Panc1 (cell line): ENCODE data around the gene HOXB7. TPM values are rescaled to one million over a fixed set of nuclear protein-coding genes. Genes with fewer than 3 reads are reported as not detected.

Experiments
- ATAC-seq: fragments of 200-7000 bp; cut with Tn5 transposase; 2 replicates; pipeline ENCODE4 v1.9.1; 2020; ENCODE audit warnings: mild to moderate bottlenecking, moderate library complexity
- BruUV-seq: library from RNA; stranded (reverse); fragments of 400-500 nt; replicated peaks from 2 replicates; lab custom pipeline; 2021; lab: Mats Ljungman, UMichigan
- CTCF ChIA-PET: fragments of 300-600 bp; sonication (Branson Sonifier 250); formaldehyde crosslinking; loops from one replicate; lab custom pipeline; 2022; ENCODE audit warnings: antibody characterized with exemption; lab: Charles Lee
- POLR2A ChIA-PET: fragments of 300-600 bp; sonication (Branson Sonifier 250); formaldehyde crosslinking; loops from one replicate; lab custom pipeline; 2022; ENCODE audit warnings: antibody characterized with exemption; lab: Charles Lee
- DNase-seq: peaks from one replicate; pipeline ENCODE4 v3.0.0-alpha.2; 2010; ENCODE audit warnings: low read depth, low spot score
- H3K27ac ChIP-seq: 2 replicates; pipeline ENCODE4 v1.5.1; 2011; ENCODE audit warnings: mild to moderate bottlenecking, low read length, inconsistent platforms
- H3K27me3 ChIP-seq: fragments of 200-500 bp; sonication (Bioruptor generic); 2 replicates; pipeline ENCODE4 v1.6.0; 2014; ENCODE audit warnings: low read length, inconsistent platforms; ENCODE audit not compliant: control insufficient read depth, insufficient read depth
- H3K36me3 ChIP-seq: fragments of 200-500 bp; sonication (Bioruptor generic); 2 replicates; pipeline ENCODE4 v1.5.1; 2014; ENCODE audit warnings: inconsistent platforms, mild to moderate bottlenecking, low read length, moderate library complexity; ENCODE audit not compliant: control insufficient read depth, insufficient read depth
- H3K4me1 ChIP-seq: 2 replicates; pipeline ENCODE4 v1.5.1; 2011; ENCODE audit warnings: inconsistent platforms, mild to moderate bottlenecking, low read length, moderate library complexity; ENCODE audit not compliant: control insufficient read depth, insufficient read depth
- H3K4me3 ChIP-seq, 2 experiments: 2 replicates each; pipeline ENCODE4 v1.5.1; 2011 to 2012; ENCODE audit warnings: low read depth in 2 of 2, low read length in 2 of 2, mild to moderate bottlenecking in 2 of 2, inconsistent platforms in 1 of 2, moderate library complexity in 1 of 2
- H3K9me3 ChIP-seq: fragments of 200-500 bp; sonication (Bioruptor generic); 2 replicates; pipeline ENCODE4 v1.5.1; 2014; ENCODE audit warnings: low read depth, mild to moderate bottlenecking, inconsistent platforms, low read length, moderate library complexity; ENCODE audit not compliant: control insufficient read depth, insufficient read depth
- POLR2AphosphoS5 ChIP-seq: IDR thresholded peaks from 2 replicates; pipeline ENCODE4 v1.6.1; 2012; ENCODE audit warnings: mild to moderate bottlenecking, low read depth, low read length, moderate library complexity
- SIN3A ChIP-seq: IDR thresholded peaks from 2 replicates; pipeline ENCODE4 v1.6.1; 2012; ENCODE audit warnings: low read depth, mild to moderate bottlenecking, low read length, moderate library complexity, borderline replicate concordance; ENCODE audit not compliant: insufficient read depth
- TCF7L2 ChIP-seq: IDR thresholded peaks from 2 replicates; pipeline ENCODE4 v1.6.1; 2011; ENCODE audit warnings: mild to moderate bottlenecking, low read depth, low read length, inconsistent platforms
- in situ Hi-C: cut with HindIII; loops from 2 replicates; pipeline ENCODE4 v1.10.0; 2016; ENCODE audit warnings: low sequenced_read_pairs, low pct_unique_long_range_greater_than_20kb
- intact Hi-C: fragments of 100-400 bp; cut with micrococcal nuclease; formaldehyde crosslinking; loops from one replicate; pipeline ENCODE4 v1.10.0; 2022; ENCODE audit not compliant: unreplicated experiment
- total RNA-seq: library from RNA; stranded (reverse); gene quantifications from one replicate; pipeline ENCODE4 v1.2.1, GENCODE V29; 2021; ENCODE audit not compliant: unreplicated experiment
- TF ChIP-seq, protein P1 (sequence below): fragments of 450-650 bp; IDR thresholded peaks from 2 replicates; pipeline ENCODE4 v1.5.1; 2017; ENCODE audit warnings: mild to moderate bottlenecking

Gene HOXB7
- total RNA-seq, 1 experiment from 2014 or later, result 44.0 TPM

DNA sequence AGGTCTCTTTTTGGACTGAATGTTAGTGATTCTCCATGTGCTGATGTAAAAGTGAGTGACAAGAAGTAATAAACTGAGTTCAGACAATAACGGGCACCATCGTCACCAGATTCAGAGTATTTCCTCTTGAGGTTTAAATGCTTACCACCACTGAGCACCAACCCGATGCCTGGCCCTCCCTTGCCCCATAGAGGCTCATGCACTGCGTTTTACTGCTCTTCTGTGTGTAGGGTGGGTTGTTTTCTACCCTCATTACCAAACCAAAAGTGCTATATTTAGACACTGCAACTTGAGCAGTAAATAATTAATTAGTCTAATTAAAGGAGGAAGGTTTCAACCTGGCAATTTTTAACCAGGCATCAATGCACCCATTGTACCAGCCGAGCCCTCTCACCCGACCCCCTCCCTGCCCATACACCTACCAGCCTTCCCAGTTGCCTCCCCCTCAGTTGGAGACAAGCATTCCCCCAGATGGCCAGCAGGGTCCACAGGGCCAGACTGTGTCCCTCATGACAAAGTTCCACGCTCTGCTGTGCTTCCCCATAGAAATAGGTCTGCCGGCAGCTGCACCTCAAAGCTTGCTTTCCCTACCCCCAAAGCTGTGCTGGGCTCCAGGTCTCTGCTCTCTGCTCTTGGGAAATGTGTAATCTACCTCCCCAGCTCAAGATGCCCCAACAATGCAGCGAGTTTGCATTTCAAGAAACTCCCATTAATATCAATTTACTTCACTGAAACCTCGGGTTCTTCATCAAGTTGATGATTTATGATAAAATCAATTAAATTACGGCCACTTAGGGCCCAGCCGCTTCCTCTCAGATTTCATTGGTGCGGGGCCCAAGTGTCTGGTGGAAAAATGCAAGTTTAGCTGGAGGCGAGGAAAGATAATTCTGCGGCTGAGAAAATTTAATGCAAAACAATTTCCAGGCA, 48.7 kb downstream of the HOXB7 start:
- peak; percentile 40 for ATAC-seq
- no peaks in the 10 kb centered on the region for H3K9me3 ChIP-seq
- POLR2A ChIA-PET, result interaction anchor here (0.5 kb wide), 1 partner anchor 493 kb away, joined by 7 read pairs; no protein-coding TSS in a partner anchor
- TF ChIP-seq, protein P1, sequence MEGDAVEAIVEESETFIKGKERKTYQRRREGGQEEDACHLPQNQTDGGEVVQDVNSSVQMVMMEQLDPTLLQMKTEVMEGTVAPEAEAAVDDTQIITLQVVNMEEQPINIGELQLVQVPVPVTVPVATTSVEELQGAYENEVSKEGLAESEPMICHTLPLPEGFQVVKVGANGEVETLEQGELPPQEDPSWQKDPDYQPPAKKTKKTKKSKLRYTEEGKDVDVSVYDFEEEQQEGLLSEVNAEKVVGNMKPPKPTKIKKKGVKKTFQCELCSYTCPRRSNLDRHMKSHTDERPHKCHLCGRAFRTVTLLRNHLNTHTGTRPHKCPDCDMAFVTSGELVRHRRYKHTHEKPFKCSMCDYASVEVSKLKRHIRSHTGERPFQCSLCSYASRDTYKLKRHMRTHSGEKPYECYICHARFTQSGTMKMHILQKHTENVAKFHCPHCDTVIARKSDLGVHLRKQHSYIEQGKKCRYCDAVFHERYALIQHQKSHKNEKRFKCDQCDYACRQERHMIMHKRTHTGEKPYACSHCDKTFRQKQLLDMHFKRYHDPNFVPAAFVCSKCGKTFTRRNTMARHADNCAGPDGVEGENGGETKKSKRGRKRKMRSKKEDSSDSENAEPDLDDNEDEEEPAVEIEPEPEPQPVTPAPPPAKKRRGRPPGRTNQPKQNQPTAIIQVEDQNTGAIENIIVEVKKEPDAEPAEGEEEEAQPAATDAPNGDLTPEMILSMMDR, result peak; percentile 66; the same call in 1 of the 2 replicates
- TF ChIP-seq POLR2AphosphoS5, result 0 out of 2 replicates have a peak, but pooled peaks have one; percentile 19
- TF ChIP-seq SIN3A, result no peak
- intact Hi-C loops, result no loop called here
- no peak for DNase-seq
- H3K4me1 ChIP-seq, result peaks cover 95% of the 10 kb centered on the region
- peak overlapping the region; percentile 97 for H3K27ac ChIP-seq
- in situ Hi-C loops, result no loop called here
- CTCF ChIA-PET, result interaction anchor here (0.6 to 0.7 kb wide), 2 partner anchors 15 to 268 kb away, joined by 3 read pairs; no protein-coding TSS in a partner anchor
- H3K36me3 ChIP-seq, result peaks cover 4% of the 10 kb centered on the region; the same call in 1 of the 2 replicates
- BruUV-seq, result TSS peak; percentile 8
- no peaks in the 10 kb centered on the region for H3K27me3 ChIP-seq
- H3K4me3 ChIP-seq, result peak overlapping the region; percentile 0 to 36; a peak in 1 of 4 replicates

DNA sequence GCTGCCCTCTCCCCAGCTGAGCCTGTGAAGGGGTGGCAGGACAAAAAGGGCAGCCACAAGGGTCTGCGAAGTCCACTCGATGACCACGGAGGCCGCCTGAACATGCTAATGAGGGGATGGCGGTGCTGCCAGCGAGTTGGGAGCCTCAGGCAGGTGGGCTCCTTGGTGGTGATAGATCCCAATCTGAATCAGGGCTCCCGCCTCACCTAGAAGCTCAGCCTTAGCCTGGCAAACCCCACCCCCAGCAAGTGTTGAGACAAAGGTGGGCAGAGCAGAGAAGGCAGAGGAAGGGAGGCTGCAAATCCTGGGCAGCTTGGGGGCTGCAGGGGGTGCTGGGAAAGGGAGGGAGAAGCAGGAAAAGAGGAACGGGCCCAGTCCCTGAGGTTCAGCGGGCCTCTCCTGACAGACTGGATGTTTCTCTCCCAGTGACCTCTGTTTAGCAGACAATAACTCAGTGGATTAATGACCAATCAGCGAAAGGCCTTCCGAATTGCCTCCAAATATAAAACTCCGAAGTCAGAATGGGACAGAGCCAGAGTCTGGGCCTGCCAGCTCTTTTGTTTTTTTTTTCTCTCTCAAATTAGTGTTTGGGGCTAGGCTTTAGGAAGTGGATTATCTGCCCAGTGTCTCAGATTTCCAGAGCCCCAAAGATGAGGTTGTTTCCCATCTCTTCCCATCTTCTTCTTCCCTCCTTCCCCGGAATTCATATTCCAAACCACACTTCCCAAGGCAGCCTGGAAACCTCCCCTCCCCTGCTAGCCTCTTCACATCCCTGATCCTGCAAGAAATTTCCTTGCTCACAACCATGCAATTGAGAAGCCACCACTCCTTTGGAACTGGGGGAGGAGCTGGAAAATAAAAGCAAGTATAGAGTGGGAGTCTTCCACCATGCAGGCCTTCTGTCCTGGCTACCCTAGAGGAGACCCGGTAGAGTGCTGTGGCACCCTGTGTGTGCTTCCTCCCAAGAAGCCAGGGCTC, 50.7 kb downstream of the HOXB7 start:
- TF ChIP-seq TCF7L2 (no peak), SIN3A (no peak), POLR2AphosphoS5 (no peak)
- TF ChIP-seq, protein P1, result peak; percentile 39; the same call in 1 of the 2 replicates
- in situ Hi-C loops (loop anchor here (5.0 kb wide), 1 partner anchor 57 kb away; the partner anchor contains the start of gene HOXB8), intact Hi-C loops (no loop called here)
- Histone ChIP-seq H3K9me3 (no peaks in the 10 kb centered on the region), H3K36me3 (no peaks in the 10 kb centered on the region), H3K27ac (peak overlapping the region; percentile 97), H3K27me3 (no peaks in the 10 kb centered on the region), H3K4me1 (peaks cover 90% of the 10 kb centered on the region), H3K4me3 (peak overlapping the region in 1 of 2 experiments; percentile 17; a peak in 1 of 4 replicates)
- ChIA-PET POLR2A (interaction anchor here (0.6 to 0.7 kb wide), 3 partner anchors 30 to 53 kb away, joined by 4 to 6 read pairs (median 4); no protein-coding TSS in a partner anchor), CTCF (interaction anchor here (0.6 to 1.0 kb wide), 2 partner anchors 12 to 356 kb away, joined by 3 to 4 read pairs; no protein-coding TSS in a partner anchor)
- no peak for DNase-seq
- no peak for ATAC-seq
- no TSS peak for BruUV-seq
